HUES6 (cell line): ENCODE data around the gene RBBP7.
A peak's percentile ranks its signal among the peaks of the same experiment; 100 is the strongest.

Experiments
- H3K27ac ChIP-seq: 2 replicates; pipeline ENCODE4 v1.7.0; 2013; ENCODE audit warnings: low read depth, mild to moderate bottlenecking, low read length, inconsistent platforms
- H3K27me3 ChIP-seq: 2 replicates; pipeline ENCODE4 v1.6.1; 2013; ENCODE audit warnings: low read length; ENCODE audit not compliant: control insufficient read depth, insufficient read depth
- H3K36me3 ChIP-seq: 2 replicates; pipeline ENCODE4 v1.6.1; 2013; ENCODE audit warnings: low read length; ENCODE audit not compliant: control insufficient read depth, insufficient read depth
- H3K4me1 ChIP-seq: 2 replicates; pipeline ENCODE4 v1.6.1; 2013; ENCODE audit warnings: low read length; ENCODE audit not compliant: control insufficient read depth, insufficient read depth
- H3K4me3 ChIP-seq: 2 replicates; pipeline ENCODE4 v1.5.1; 2013; ENCODE audit warnings: low read depth, low read length
- H3K9ac ChIP-seq: one replicate; pipeline ENCODE4 v1.6.1; 2013; ENCODE audit warnings: mild to moderate bottlenecking, low read length
- H3K9me3 ChIP-seq: 2 replicates; pipeline ENCODE4 v1.6.1; 2013; ENCODE audit warnings: low read depth, low read length; ENCODE audit not compliant: control insufficient read depth, insufficient read depth

Gene RBBP7

GRCh38 chrX:16883487-16883804 lies 13.3 kb upstream of the RBBP7 start:
- H3K9ac ChIP-seq = no peak overlapping the region
- peak overlapping the region; percentile 66; the same call in 1 of the 2 replicates for H3K4me3 ChIP-seq
- no peak overlapping the region for H3K27ac ChIP-seq
- H3K27me3 ChIP-seq = peaks cover 46% of the 10 kb centered on the region
- H3K9me3 ChIP-seq = no peaks in the 10 kb centered on the region
- H3K4me1 ChIP-seq = peaks cover 3% of the 10 kb centered on the region; the same call in 1 of the 2 replicates
- no peaks in the 10 kb centered on the region for H3K36me3 ChIP-seq

- H3K36me3 ChIP-seq = no peaks in the 10 kb centered on the region
- peaks cover 3% of the 10 kb centered on the region; the same call in 1 of the 2 replicates for H3K4me1 ChIP-seq
- no peak overlapping the region for H3K27ac ChIP-seq
- H3K9ac ChIP-seq = peak overlapping the region; percentile 3
- peak overlapping the region; percentile 66 for H3K4me3 ChIP-seq
- H3K9me3 ChIP-seq = no peaks in the 10 kb centered on the region
- H3K27me3 ChIP-seq = peaks cover 44% of the 10 kb centered on the region
Observed at GRCh38 chrX:16882702-16883486, 12.7 kb upstream of the RBBP7 start.

GRCh38 chrX:16882169-16882568 lies 12.0 kb upstream of the RBBP7 start:
- peaks cover 46% of the 10 kb centered on the region for H3K27me3 ChIP-seq
- no peaks in the 10 kb centered on the region for H3K36me3 ChIP-seq
- peaks cover 3% of the 10 kb centered on the region; the same call in 1 of the 2 replicates for H3K4me1 ChIP-seq
- H3K4me3 ChIP-seq = peak overlapping the region; percentile 66; the same call in 1 of the 2 replicates
- no peaks in the 10 kb centered on the region for H3K9me3 ChIP-seq
- H3K9ac ChIP-seq = no peak overlapping the region
- H3K27ac ChIP-seq = no peak overlapping the region

- Histone ChIP-seq H3K4me3 (no peak overlapping the region), H3K27ac (no peak overlapping the region), H3K4me1 (peaks cover 8% of the 10 kb centered on the region), H3K27me3 (peaks cover 53% of the 10 kb centered on the region), H3K9ac (no peak overlapping the region), H3K36me3 (no peaks in the 10 kb centered on the region), H3K9me3 (no peaks in the 10 kb centered on the region)
Observed at GRCh38 chrX:16876696-16877095, 6.5 kb upstream of the RBBP7 start.

GRCh38 chrX:16874458-16875095 lies 4.4 kb upstream of the RBBP7 start:
- no peaks in the 10 kb centered on the region for H3K36me3 ChIP-seq
- H3K27ac ChIP-seq = no peak overlapping the region
- peaks cover 43% of the 10 kb centered on the region; the same call in 1 of the 2 replicates for H3K27me3 ChIP-seq
- H3K4me1 ChIP-seq = peaks cover 14% of the 10 kb centered on the region
- H3K9ac ChIP-seq = no peak overlapping the region
- H3K4me3 ChIP-seq = no peak overlapping the region
- H3K9me3 ChIP-seq = no peaks in the 10 kb centered on the region

GRCh38 chrX:16873106-16873505 lies 2.9 kb upstream of the RBBP7 start:
- H3K4me3 ChIP-seq = no peak overlapping the region
- H3K27ac ChIP-seq = no peak overlapping the region
- H3K9ac ChIP-seq = no peak overlapping the region
- peaks cover 14% of the 10 kb centered on the region for H3K4me1 ChIP-seq
- H3K9me3 ChIP-seq = no peaks in the 10 kb centered on the region
- peaks cover 9% of the 10 kb centered on the region for H3K36me3 ChIP-seq
- H3K27me3 ChIP-seq = peaks cover 36% of the 10 kb centered on the region; the same call in 1 of the 2 replicates

GRCh38 chrX:16870862-16871815 lies 977 bp upstream of the RBBP7 start:
- peak overlapping the region; percentile 93 for H3K9ac ChIP-seq
- H3K27ac ChIP-seq = peak overlapping the region; percentile 95
- H3K36me3 ChIP-seq = peaks cover 23% of the 10 kb centered on the region
- H3K4me3 ChIP-seq = peak overlapping the region; percentile 89
- peaks cover 14% of the 10 kb centered on the region for H3K4me1 ChIP-seq
- no peaks in the 10 kb centered on the region for H3K9me3 ChIP-seq
- peaks cover 25% of the 10 kb centered on the region; the same call in 1 of the 2 replicates for H3K27me3 ChIP-seq

GRCh38 chrX:16869393-16870094 lies 618 bp downstream of the RBBP7 start:
- Histone ChIP-seq H3K4me3 (peak overlapping the region; percentile 90), H3K27ac (peak overlapping the region; percentile 94), H3K4me1 (peaks cover 14% of the 10 kb centered on the region), H3K9me3 (no peaks in the 10 kb centered on the region), H3K36me3 (peaks cover 36% of the 10 kb centered on the region), H3K9ac (peak overlapping the region; percentile 98), H3K27me3 (peaks cover 17% of the 10 kb centered on the region; the same call in 1 of the 2 replicates)

GRCh38 chrX:16868920-16869319 lies 1.2 kb downstream of the RBBP7 start:
- Histone ChIP-seq H3K4me1 (peaks cover 14% of the 10 kb centered on the region), H3K9ac (peak overlapping the region; percentile 98), H3K9me3 (no peaks in the 10 kb centered on the region), H3K36me3 (peaks cover 40% of the 10 kb centered on the region), H3K4me3 (peak overlapping the region; percentile 90), H3K27me3 (peaks cover 17% of the 10 kb centered on the region; the same call in 1 of the 2 replicates), H3K27ac (no peak overlapping the region)

- H3K36me3 ChIP-seq = peaks cover 50% of the 10 kb centered on the region
- H3K27ac ChIP-seq = no peak overlapping the region
Observed at GRCh38 chrX:16867947-16868346, 2.2 kb downstream of the RBBP7 start.

More at GRCh38 chrX:16867947-16868346, 2.2 kb downstream of the RBBP7 start:
- no peaks in the 10 kb centered on the region for H3K9me3 ChIP-seq
- peaks cover 13% of the 10 kb centered on the region; the same call in 1 of the 2 replicates for H3K27me3 ChIP-seq
- H3K4me3 ChIP-seq = peak overlapping the region; percentile 90; the same call in 1 of the 2 replicates
- peaks cover 14% of the 10 kb centered on the region for H3K4me1 ChIP-seq
- H3K9ac ChIP-seq = no peak overlapping the region
